Epithelial cell of prostate (primary cell): ENCODE data around the gene ZNF529.

ENCODE experiments used
- DNase-seq: peaks from one replicate; pipeline ENCODE4 v3.0.0-alpha.2; 2011; ENCODE audit warnings: low read depth, low spot score
- H3K27ac ChIP-seq: fragments of 450-650 bp; 2 replicates; pipeline ENCODE4 v1.5.1; 2017; ENCODE audit warnings: mild to moderate bottlenecking

ZNF529 gene

DNA sequence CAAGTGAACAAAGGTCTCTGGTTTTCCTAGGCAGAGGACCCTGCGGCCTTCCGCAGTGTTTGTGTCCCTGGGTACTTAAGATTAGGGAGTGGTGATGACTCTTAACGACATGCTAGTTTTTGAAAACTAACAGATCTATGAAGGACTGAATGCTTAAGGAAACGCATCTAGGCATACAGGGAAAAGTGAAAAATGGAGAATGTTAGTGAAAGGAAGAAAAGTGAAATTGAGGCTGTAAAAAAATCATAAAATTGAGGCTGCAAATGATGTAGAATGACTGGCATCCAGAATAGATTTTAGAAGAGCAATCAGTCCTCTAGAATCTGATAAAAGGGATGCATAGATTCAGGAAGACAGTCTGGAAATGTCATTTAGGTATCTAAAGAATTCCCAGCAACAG is 48.5 kb downstream of the ZNF529 start:
- no peak for DNase-seq
- H3K27ac ChIP-seq, result no peak overlapping the region

DNA sequence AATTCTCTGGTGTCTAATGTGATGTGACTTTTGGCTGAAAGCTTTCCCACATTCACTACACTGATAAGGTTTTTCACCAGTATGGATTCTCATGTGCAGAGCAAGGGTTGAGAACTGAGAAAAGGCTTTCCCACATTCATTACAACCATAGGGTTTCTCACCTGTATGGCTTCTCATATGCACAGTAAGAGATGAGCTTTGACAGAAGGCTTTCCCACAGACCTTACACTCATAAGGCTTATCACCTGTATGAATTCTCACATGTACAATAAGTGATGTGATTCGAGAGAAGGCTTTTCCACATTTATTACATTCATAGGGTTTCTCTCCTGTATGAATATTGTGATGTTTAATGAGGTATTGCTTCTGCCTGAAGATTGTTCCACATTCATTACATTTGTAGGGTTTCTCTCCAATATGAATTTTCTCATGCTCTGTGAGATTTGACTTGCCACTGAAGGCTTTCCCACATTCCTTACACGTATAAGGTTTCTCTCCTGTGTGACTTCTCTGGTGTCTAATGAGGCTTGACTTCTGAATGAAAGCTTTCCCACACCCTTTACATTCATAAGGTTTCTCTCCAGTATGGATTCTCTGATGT is 59.0 kb downstream of the ZNF529 start:
- DNase-seq, result no peak
- no peak overlapping the region for H3K27ac ChIP-seq

DNA sequence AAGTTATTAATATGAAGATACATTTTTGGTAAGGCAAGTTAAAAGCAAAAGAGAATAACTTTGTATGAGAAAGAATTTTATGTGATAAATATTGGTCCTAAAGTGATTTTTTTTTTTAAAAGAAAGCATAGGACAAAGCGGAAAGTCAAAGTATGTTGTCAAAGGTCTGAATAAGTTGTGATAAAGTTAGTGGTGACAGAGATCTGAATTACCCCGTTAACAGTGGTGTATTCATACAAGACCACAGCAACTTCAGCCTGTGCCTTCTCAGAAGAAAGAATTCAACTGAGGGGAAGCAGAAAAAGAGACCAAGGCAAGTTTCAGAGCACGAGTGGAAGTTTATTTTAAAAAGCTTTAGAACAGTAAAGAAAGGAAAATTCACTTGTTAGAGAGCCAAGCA is 64.8 kb downstream of the ZNF529 start:
- DNase-seq, result no peak
- no peak overlapping the region for H3K27ac ChIP-seq

DNA sequence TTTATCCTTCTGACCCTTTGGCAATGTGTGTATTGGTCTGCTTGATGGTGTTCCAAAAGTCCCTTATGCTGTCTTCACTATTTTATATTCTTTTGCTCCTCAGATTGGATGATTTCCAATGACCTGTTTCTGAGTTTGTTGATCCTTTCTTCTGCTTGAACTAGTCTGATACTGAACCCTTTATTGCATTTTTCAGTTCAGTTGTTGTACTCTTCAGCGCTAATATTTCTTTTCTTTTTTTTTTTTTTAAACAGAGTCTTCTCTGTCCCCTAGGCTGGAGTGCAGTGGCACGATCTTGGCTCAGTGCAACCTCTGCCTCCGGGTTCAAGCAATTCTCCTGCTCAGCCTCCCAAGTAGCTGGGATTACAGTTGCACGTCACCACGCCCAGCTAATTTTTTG is 71.1 kb downstream of the ZNF529 start:
- DNase-seq, result no peak
- H3K27ac ChIP-seq, result no peak overlapping the region

DNA sequence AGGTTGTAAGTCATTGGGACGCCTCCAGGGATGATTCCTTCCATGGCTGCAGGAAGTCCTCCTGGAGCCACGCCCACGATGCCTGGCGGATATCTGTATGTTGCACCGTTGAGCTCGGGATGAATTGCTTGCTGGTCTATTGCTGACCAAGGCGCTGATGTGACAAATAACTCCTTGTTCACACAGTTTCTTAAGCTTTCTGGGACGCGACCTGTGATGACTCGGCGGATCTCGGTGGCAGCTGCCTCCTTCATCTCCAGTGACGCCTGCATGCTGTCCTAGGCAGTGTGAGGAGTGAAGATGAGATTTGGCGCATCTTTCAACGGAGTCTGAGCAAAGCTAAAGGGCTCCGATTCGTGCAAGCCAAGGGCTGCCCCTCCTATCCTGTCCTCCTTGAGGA is 76.1 kb downstream of the ZNF529 start:
- H3K27ac ChIP-seq, result no peak overlapping the region
- no peak for DNase-seq
